B cell (primary cell): Measurements from ENCODE around the gene CPXM1. TPM values are rescaled to one million over a fixed set of nuclear protein-coding genes. Genes with fewer than 3 reads are reported as not detected.

Experiments
- ATAC-seq: fragments of 200-7000 bp; cut with Tn5 transposase; one replicate; pipeline ENCODE4 v1.10.0; 2021; ENCODE audit warnings: low read depth, mild to moderate bottlenecking, moderate number of reproducible peaks, moderate library complexity
- CTCF ChIA-PET: fragments of 350-600 bp; sonication (Branson Sonifier 250); formaldehyde crosslinking; loops from one replicate; lab custom pipeline; 2021; ENCODE audit warnings: antibody characterized with exemption, inconsistent platforms; lab: Charles Lee
- POLR2A ChIA-PET: fragments of 350-600 bp; sonication (Branson Sonifier 250); formaldehyde crosslinking; loops from one replicate; lab custom pipeline; 2021; ENCODE audit warnings: antibody characterized with exemption; lab: Charles Lee
- DNase-seq: peaks from one replicate; pipeline ENCODE4 v3.0.0; 2013
- H2AFZ ChIP-seq: 2 replicates; pipeline ENCODE4 v1.6.1; 2012; ENCODE audit warnings: mild to moderate bottlenecking, low read depth, low read length; ENCODE audit not compliant: insufficient read depth, poor library complexity, severe bottlenecking
- H3K27ac ChIP-seq, 2 donors: 1 replicate in 1 of 2; 2 replicates in 1 of 2; pipeline ENCODE4 v1.5.1; 2012 to 2013; ENCODE audit warnings: low read length in 2 of 2, mild to moderate bottlenecking in 2 of 2, moderate library complexity in 1 of 2
- H3K27me3 ChIP-seq, 4 experiments: fragments of 200-600 bp in 1 of 4; sonication (generic) in 1 of 4; replicated peaks in 1 of 4; 1 replicate in 2 of 4; 2 replicates in 2 of 4; pipeline versions ENCODE4 v1.6.1 to v1.7.0; 2013 to 2016; ENCODE audit warnings: low read length in 3 of 4, mild to moderate bottlenecking in 2 of 4, mixed read lengths in 1 of 4, moderate library complexity in 1 of 4; ENCODE audit not compliant: insufficient read depth in 4 of 4, control insufficient read depth in 3 of 4; ENCODE audit errors: control extremely low read depth in 1 of 4
- H3K36me3 ChIP-seq, 2 experiments: replicated peaks in 1 of 2; 1 replicate in 1 of 2; 2 replicates in 1 of 2; pipeline versions ENCODE4 v1.6.1 to v1.7.1; 2013; ENCODE audit warnings: low read length in 1 of 2; ENCODE audit not compliant: insufficient read depth in 2 of 2, control insufficient read depth in 1 of 2; ENCODE audit errors: control extremely low read depth in 1 of 2, extremely low read depth in 1 of 2
- H3K4me1 ChIP-seq, 2 donors: fragments of 200-600 bp in 1 of 2; sonication (generic) in 1 of 2; 1 replicate in 1 of 2; 2 replicates in 1 of 2; pipeline versions ENCODE4 v1.5.1 to v1.6.1; 2013 to 2017; ENCODE audit warnings: low read length in 2 of 2; ENCODE audit not compliant: control insufficient read depth in 2 of 2, insufficient read depth in 2 of 2
- H3K4me2 ChIP-seq: replicated peaks from 2 replicates; pipeline ENCODE3; 2012; ENCODE audit warnings: mild to moderate bottlenecking, low read depth, low read length; ENCODE audit not compliant: poor library complexity, severe bottlenecking
- H3K4me3 ChIP-seq, 5 experiments: fragments of 200-600 bp in 1 of 5; sonication (generic) in 1 of 5; 1 replicate in 3 of 5; 2 replicates in 2 of 5; pipeline versions ENCODE4 v1.5.1 to v1.7.0; 2011 to 2016; ENCODE audit warnings: low read length in 4 of 5, mild to moderate bottlenecking in 4 of 5, low read depth in 2 of 5, control low read depth in 1 of 5, moderate library complexity in 1 of 5; ENCODE audit not compliant: insufficient read depth in 1 of 5; ENCODE audit errors: control extremely low read depth in 1 of 5, extremely low read depth in 1 of 5
- H3K79me2 ChIP-seq: fragments of 200-600 bp; sonication (generic); one replicate; pipeline ENCODE4 v1.6.0; 2016; ENCODE audit warnings: low read length; ENCODE audit not compliant: control insufficient read depth, insufficient read depth
- H3K9ac ChIP-seq: fragments of 200-600 bp; sonication (generic); 2 replicates; pipeline ENCODE4 v1.6.1; 2017; ENCODE audit warnings: mild to moderate bottlenecking, low read length, moderate library complexity
- H3K9me3 ChIP-seq, 3 donors: one replicate each; pipeline versions ENCODE4 v1.6.1 to v1.7.1; 2013; ENCODE audit warnings: low read length in 2 of 3; ENCODE audit not compliant: control insufficient read depth in 2 of 3, insufficient read depth in 1 of 3; ENCODE audit errors: control extremely low read depth in 1 of 3
- H4K20me1 ChIP-seq: 2 replicates; pipeline ENCODE4 v1.6.0; 2012; ENCODE audit warnings: mild to moderate bottlenecking, low read length; ENCODE audit not compliant: insufficient read depth, control insufficient read depth, poor library complexity, severe bottlenecking
- H3K27ac Mint-ChIP-seq: one replicate; pipeline ENCODE4 v1.8.0; 2021; ENCODE audit warnings: mixed read lengths
- H3K27me3 Mint-ChIP-seq: one replicate; pipeline ENCODE4 v1.8.0; 2021; ENCODE audit warnings: mixed read lengths
- H3K4me1 Mint-ChIP-seq: one replicate; pipeline ENCODE4 v1.8.0; 2021; ENCODE audit warnings: mixed read lengths
- H3K4me3 Mint-ChIP-seq: one replicate; pipeline ENCODE4 v1.8.0; 2021; ENCODE audit warnings: mixed read lengths
- H3K9me3 Mint-ChIP-seq: one replicate; pipeline ENCODE4 v1.8.0; 2022; ENCODE audit warnings: mixed read lengths; ENCODE audit not compliant: insufficient read depth
- EZH2 ChIP-seq: IDR thresholded peaks from 2 replicates; pipeline ENCODE4 v1.6.1; 2012; ENCODE audit warnings: borderline replicate concordance, low read depth, mild to moderate bottlenecking, moderate library complexity, low read length; ENCODE audit not compliant: insufficient read depth, poor library complexity, severe bottlenecking
- WGBS: methylation state at CpG from one replicate; pipeline ENCODE4 v1.1.5; 2013; ENCODE audit warnings: missing lambda C conversion rate; ENCODE audit not compliant: insufficient coverage; 5-methylcytosine and 5-hydroxymethylcytosine counted together
- intact Hi-C: fragments of 100-400 bp; cut with micrococcal nuclease; formaldehyde crosslinking; loops from one replicate; pipeline ENCODE4 v1.10.0; 2022
- polyA plus RNA-seq: library from polyadenylated mRNA; depleted of rRNA; stranded (reverse); fragments of >200 nt; gene quantifications from 2 replicates; pipeline ENCODE4 v1.2.3, GENCODE V29; 2012
- total RNA-seq, 2 donors: library from RNA; stranded (reverse); fragments of 120-200 nt in 1 of 2; gene quantifications; 1 replicate in 1 of 2; 2 replicates in 1 of 2; pipeline versions ENCODE4 v1.2.3 to v1.2.4, GENCODE V29; 2013 to 2022
- TF ChIP-seq, protein P1 (sequence below): fragments of 200-600 bp; IDR thresholded peaks from one replicate; pipeline ENCODE4 v1.8.0; 2022; ENCODE audit warnings: antibody characterized with exemption, mild to moderate bottlenecking

Gene CPXM1
- total and polyA plus RNA-seq, 2 donors (not counting 1 experiment from before 2014, with no cell fraction given) = 0.21 to 1.9 TPM

DNA sequence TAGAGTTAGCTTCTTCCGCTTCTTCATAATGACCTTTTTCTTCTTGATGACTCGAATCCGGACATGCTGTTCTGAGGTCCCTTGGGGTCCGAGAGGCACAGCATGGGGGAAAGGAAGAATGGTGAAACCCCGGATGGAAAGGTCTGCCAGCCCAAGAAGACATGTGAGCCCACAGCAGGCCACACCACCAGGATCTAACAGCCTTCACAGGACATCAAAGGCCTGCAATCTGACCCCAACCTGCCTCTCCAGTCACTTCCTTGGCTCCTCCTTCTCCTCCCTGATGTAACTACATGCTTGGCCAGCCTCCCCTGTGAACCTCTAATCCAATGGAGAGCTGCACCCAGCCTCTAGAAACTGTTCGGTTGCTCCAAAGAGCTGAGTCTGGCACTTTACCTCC is 1.6 kb downstream of the CPXM1 start:
- CTCF ChIA-PET = no interaction called here
- no peak for TF ChIP-seq EZH2
- TF ChIP-seq, protein P1, sequence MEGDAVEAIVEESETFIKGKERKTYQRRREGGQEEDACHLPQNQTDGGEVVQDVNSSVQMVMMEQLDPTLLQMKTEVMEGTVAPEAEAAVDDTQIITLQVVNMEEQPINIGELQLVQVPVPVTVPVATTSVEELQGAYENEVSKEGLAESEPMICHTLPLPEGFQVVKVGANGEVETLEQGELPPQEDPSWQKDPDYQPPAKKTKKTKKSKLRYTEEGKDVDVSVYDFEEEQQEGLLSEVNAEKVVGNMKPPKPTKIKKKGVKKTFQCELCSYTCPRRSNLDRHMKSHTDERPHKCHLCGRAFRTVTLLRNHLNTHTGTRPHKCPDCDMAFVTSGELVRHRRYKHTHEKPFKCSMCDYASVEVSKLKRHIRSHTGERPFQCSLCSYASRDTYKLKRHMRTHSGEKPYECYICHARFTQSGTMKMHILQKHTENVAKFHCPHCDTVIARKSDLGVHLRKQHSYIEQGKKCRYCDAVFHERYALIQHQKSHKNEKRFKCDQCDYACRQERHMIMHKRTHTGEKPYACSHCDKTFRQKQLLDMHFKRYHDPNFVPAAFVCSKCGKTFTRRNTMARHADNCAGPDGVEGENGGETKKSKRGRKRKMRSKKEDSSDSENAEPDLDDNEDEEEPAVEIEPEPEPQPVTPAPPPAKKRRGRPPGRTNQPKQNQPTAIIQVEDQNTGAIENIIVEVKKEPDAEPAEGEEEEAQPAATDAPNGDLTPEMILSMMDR = no peak

GRCh38 chr20:2798095-2798805 is 2.2 kb downstream of the CPXM1 start:
- H3K9ac ChIP-seq = no peak overlapping the region
- Mint-ChIP-seq H3K27me3 (peaks cover 50% of the 10 kb centered on the region), H3K4me1 (peaks cover 32% of the 10 kb centered on the region), H3K9me3 (no peaks in the 10 kb centered on the region), H3K27ac (no peak overlapping the region), H3K4me3 (peak overlapping the region; percentile 16)
- H3K4me2 ChIP-seq = peak overlapping the region; percentile 75
- CTCF ChIA-PET = interaction anchor here (0.9 kb wide), 1 partner anchor 25 kb away, joined by 4 read pairs; no protein-coding TSS in a partner anchor
- intact Hi-C loops = no loop called here
- no peaks in the 10 kb centered on the region for H3K36me3 ChIP-seq
- H3K4me3 ChIP-seq = no peak overlapping the region
- ATAC-seq = no peak
- no peaks in the 10 kb centered on the region for H3K79me2 ChIP-seq
- H3K27ac ChIP-seq = no peak overlapping the region
- no peak overlapping the region for H2AFZ ChIP-seq
- peaks cover 0 to 15% (median 0%) of the 10 kb centered on the region in 3 donors for H3K9me3 ChIP-seq
- TF ChIP-seq, protein P1 = no peak
- TF ChIP-seq EZH2 = no peak
- 87% methylated on average over 19 of the region's 19 CpGs for whole genome bisulfite sequencing
- H3K27me3 ChIP-seq = peaks cover 0 to 48% (median 9%) of the 10 kb centered on the region in 4 experiments
- H4K20me1 ChIP-seq = no peaks in the 10 kb centered on the region
- H3K4me1 ChIP-seq = peaks cover 22 to 26% of the 10 kb centered on the region in 2 donors
- DNase-seq = no peak
- POLR2A ChIA-PET = no interaction called here

More for the DNA sequence above, 1.6 kb downstream of the CPXM1 start:
- WGBS = 85% methylated on average over 2 of the region's 6 CpGs
- Histone ChIP-seq H3K36me3 (no peaks in the 10 kb centered on the region), H3K4me2 (peak overlapping the region; percentile 75), H3K9me3 (peaks cover 0 to 15% (median 0%) of the 10 kb centered on the region in 3 donors), H3K27me3 (peaks cover 0 to 48% (median 11%) of the 10 kb centered on the region in 4 experiments), H3K4me3 (no peak overlapping the region), H3K9ac (no peak overlapping the region), H4K20me1 (no peaks in the 10 kb centered on the region), H2AFZ (no peak overlapping the region), H3K79me2 (no peaks in the 10 kb centered on the region), H3K27ac (no peak overlapping the region), H3K4me1 (peaks cover 22 to 26% of the 10 kb centered on the region in 2 donors)
- Mint-ChIP-seq H3K4me1 (peaks cover 32% of the 10 kb centered on the region), H3K27ac (no peak overlapping the region), H3K4me3 (peak overlapping the region; percentile 95), H3K27me3 (peaks cover 49% of the 10 kb centered on the region), H3K9me3 (no peaks in the 10 kb centered on the region)
- ATAC-seq (no peak), DNase-seq (no peak)
- intact Hi-C loops = no loop called here
- POLR2A ChIA-PET = no interaction called here
